Neural cell (in vitro differentiated cells): ENCODE results near the gene EFEMP1. TPM values are rescaled to one million over a fixed set of nuclear protein-coding genes. Genes with fewer than 3 reads are reported as not detected.

Experiments
- H2AFZ ChIP-seq: fragments of 200-600, 300-800 bp; sonication (generic), shearing (Covaris generic); 2 replicates; pipeline ENCODE4 v1.6.0; 2014; ENCODE audit warnings: low read depth, mild to moderate bottlenecking, antibody characterized with exemption, low read length, moderate library complexity
- H3F3A ChIP-seq: fragments of 200-600 bp; shearing (Covaris generic); 2 replicates; pipeline ENCODE4 v1.6.1; 2016; ENCODE audit warnings: mild to moderate bottlenecking, moderate library complexity, mixed read lengths, antibody characterized with exemption, low read length; ENCODE audit not compliant: insufficient read depth, poor library complexity, severe bottlenecking
- H3K27ac ChIP-seq: fragments of 200-600, 300-800 bp; sonication (generic), shearing (Covaris generic); 2 replicates; pipeline ENCODE4 v1.5.1; 2014; ENCODE audit warnings: mild to moderate bottlenecking, low read length, moderate library complexity
- H3K27me3 ChIP-seq: fragments of 300-800, 200-600 bp; sonication (generic), shearing (Covaris generic); 2 replicates; pipeline ENCODE4 v1.6.0; 2014; ENCODE audit warnings: mild to moderate bottlenecking, low read depth, low read length, moderate library complexity; ENCODE audit not compliant: insufficient read depth
- H3K36me3 ChIP-seq: fragments of 300-800, 200-600 bp; sonication (generic), shearing (Covaris generic); 2 replicates; pipeline ENCODE4 v1.5.1; 2014; ENCODE audit warnings: mild to moderate bottlenecking, antibody characterized with exemption, low read length, moderate library complexity; ENCODE audit not compliant: insufficient read depth
- H3K4me2 ChIP-seq: fragments of 300-800, 200-600 bp; sonication (generic), shearing (Covaris generic); 2 replicates; pipeline ENCODE4 v1.6.0; 2014; ENCODE audit warnings: mild to moderate bottlenecking, low read length
- H3K4me3 ChIP-seq: fragments of 300-800, 200-600 bp; sonication (generic), shearing (Covaris generic); 2 replicates; pipeline ENCODE4 v1.5.1; 2014; ENCODE audit warnings: mild to moderate bottlenecking, low read length, moderate library complexity
- H3K79me2 ChIP-seq: fragments of 200-600 bp; shearing (Covaris generic); replicated peaks from 2 replicates; pipeline ENCODE4 v1.6.0; 2014; ENCODE audit warnings: mild to moderate bottlenecking, low read length, moderate library complexity; ENCODE audit not compliant: insufficient read depth
- H3K9ac ChIP-seq: fragments of 300-800, 200-600 bp; sonication (generic), shearing (Covaris generic); 2 replicates; pipeline ENCODE4 v1.6.1; 2016; ENCODE audit warnings: mild to moderate bottlenecking, low read length, mixed read lengths
- H3K9me2 ChIP-seq: fragments of 200-600 bp; shearing (Covaris generic); 2 replicates; pipeline ENCODE4 v1.6.1; 2016; ENCODE audit warnings: mild to moderate bottlenecking, low read length, mixed read lengths; ENCODE audit not compliant: insufficient read depth
- H3K9me3 ChIP-seq: fragments of 200-600, 300-800 bp; sonication (generic), shearing (Covaris generic); 2 replicates; pipeline ENCODE4 v1.6.1; 2016; ENCODE audit warnings: mild to moderate bottlenecking, mixed run types, low read length, moderate library complexity, mixed read lengths
- H4K20me1 ChIP-seq: fragments of 200-600 bp; shearing (Covaris generic); 2 replicates; pipeline ENCODE4 v1.6.1; 2016; ENCODE audit warnings: mild to moderate bottlenecking, mixed run types; ENCODE audit not compliant: insufficient read depth
- EP300 ChIP-seq: fragments of 450-650 bp; conservative IDR thresholded peaks from 2 replicates; pipeline ENCODE4 v1.6.1; 2014; ENCODE audit warnings: antibody characterized with exemption, mild to moderate bottlenecking, moderate library complexity; ENCODE audit not compliant: poor library complexity, severe bottlenecking
- EZH2 ChIP-seq: fragments of 200-600, 300-800 bp; shearing (Covaris generic), sonication (generic); IDR thresholded peaks from 2 replicates; pipeline ENCODE4 v1.6.1; 2014; ENCODE audit warnings: antibody characterized with exemption, low read length, borderline replicate concordance, mild to moderate bottlenecking; ENCODE audit not compliant: insufficient read depth, poor library complexity, severe bottlenecking
- MXI1 ChIP-seq: fragments of 450-650 bp; conservative IDR thresholded peaks from 2 replicates; pipeline ENCODE4 v1.6.1; 2014; ENCODE audit warnings: antibody characterized with exemption, mild to moderate bottlenecking; ENCODE audit not compliant: poor library complexity, severe bottlenecking
- POLR2AphosphoS5 ChIP-seq: IDR thresholded peaks from 2 replicates; pipeline ENCODE4 v1.6.1; 2012
- RAD21 ChIP-seq: fragments of 450-650 bp; conservative IDR thresholded peaks from 2 replicates; pipeline ENCODE4 v1.6.1; 2014; ENCODE audit warnings: antibody characterized with exemption, mild to moderate bottlenecking, moderate library complexity
- SMC3 ChIP-seq: fragments of 450-650 bp; conservative IDR thresholded peaks from 2 replicates; pipeline ENCODE4 v1.6.1; 2014; ENCODE audit warnings: antibody characterized with exemption, mild to moderate bottlenecking, moderate library complexity; ENCODE audit not compliant: poor library complexity
- TAF1 ChIP-seq: IDR thresholded peaks from 2 replicates; pipeline ENCODE4 v1.6.1; 2012; ENCODE audit warnings: low read depth
- polyA plus RNA-seq: library from polyadenylated mRNA; depleted of rRNA; stranded (reverse); fragments of >200 nt; gene quantifications from 2 replicates; pipeline ENCODE4 v1.2.3, GENCODE V29; 2014
- TF ChIP-seq, protein P1 (sequence below): fragments of 450-650 bp; IDR thresholded peaks from 2 replicates; pipeline ENCODE4 v1.5.1; 2014; ENCODE audit warnings: antibody characterized with exemption, mild to moderate bottlenecking, moderate library complexity; ENCODE audit not compliant: poor library complexity, severe bottlenecking

The EFEMP1 gene
- polyA plus RNA-seq, 1 donor from 2014 or later = 2.7 TPM

DNA sequence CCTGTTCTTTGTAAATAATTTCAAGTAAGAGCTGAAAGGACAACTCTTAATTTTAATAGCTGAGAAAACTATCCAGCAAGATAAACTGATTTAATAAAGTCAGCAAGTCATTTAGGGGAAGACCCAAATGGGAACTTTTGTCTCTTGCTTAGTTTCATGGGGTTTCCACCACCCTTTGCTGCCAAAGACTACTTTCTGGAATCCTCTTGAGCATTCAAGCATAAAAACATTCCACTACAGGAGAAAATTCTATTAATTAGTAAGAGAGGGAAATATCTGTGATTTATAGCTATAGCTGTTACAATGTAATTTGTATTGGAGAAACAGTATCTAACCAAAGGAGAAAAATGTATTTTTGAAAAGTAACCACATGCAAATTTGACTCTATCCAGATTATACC lies 20.6 kb downstream of the EFEMP1 start:
- Histone ChIP-seq H3K4me2 (no peak overlapping the region), H3K27ac (no peak overlapping the region)

DNA sequence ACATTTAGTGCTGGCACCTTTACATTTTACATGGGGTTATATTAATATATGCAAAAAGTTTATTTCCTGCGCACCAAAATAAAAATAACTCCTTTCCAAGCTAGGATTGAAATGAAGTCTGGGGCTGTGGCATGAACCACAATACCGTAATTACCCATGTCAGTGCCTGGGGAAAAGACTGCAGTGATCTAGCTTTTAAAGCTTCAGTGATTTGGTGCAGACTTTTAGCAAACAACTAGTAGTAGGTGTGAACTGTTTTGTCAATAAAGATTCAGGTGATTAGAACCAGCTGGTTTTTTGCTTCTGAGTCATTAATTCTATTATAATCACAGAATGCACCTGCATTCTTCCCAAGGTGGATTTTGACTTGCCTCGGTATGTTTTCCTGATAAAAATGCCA lies 21.2 kb downstream of the EFEMP1 start:
- Histone ChIP-seq H3K4me2 (no peak overlapping the region), H3K4me3 (no peak overlapping the region), H3K9ac (no peak overlapping the region), H3K27ac (no peak overlapping the region), H3K36me3 (no peaks in the 10 kb centered on the region), H3F3A (no peaks in the 10 kb centered on the region), H3K9me3 (no peaks in the 10 kb centered on the region), H3K27me3 (no peaks in the 10 kb centered on the region), H4K20me1 (no peaks in the 10 kb centered on the region), H2AFZ (no peak overlapping the region), H3K9me2 (no peaks in the 10 kb centered on the region), H3K79me2 (no peaks in the 10 kb centered on the region)
- TF ChIP-seq, protein P1, sequence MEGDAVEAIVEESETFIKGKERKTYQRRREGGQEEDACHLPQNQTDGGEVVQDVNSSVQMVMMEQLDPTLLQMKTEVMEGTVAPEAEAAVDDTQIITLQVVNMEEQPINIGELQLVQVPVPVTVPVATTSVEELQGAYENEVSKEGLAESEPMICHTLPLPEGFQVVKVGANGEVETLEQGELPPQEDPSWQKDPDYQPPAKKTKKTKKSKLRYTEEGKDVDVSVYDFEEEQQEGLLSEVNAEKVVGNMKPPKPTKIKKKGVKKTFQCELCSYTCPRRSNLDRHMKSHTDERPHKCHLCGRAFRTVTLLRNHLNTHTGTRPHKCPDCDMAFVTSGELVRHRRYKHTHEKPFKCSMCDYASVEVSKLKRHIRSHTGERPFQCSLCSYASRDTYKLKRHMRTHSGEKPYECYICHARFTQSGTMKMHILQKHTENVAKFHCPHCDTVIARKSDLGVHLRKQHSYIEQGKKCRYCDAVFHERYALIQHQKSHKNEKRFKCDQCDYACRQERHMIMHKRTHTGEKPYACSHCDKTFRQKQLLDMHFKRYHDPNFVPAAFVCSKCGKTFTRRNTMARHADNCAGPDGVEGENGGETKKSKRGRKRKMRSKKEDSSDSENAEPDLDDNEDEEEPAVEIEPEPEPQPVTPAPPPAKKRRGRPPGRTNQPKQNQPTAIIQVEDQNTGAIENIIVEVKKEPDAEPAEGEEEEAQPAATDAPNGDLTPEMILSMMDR = no peak
- TF ChIP-seq EP300 = no peak
- no peak for TF ChIP-seq EZH2
- TF ChIP-seq TAF1 = no peak

More for the DNA sequence above, 20.6 kb downstream of the EFEMP1 start:
- Histone ChIP-seq H3K9me3 (no peaks in the 10 kb centered on the region), H3K27me3 (no peaks in the 10 kb centered on the region), H3K36me3 (no peaks in the 10 kb centered on the region), H3K79me2 (no peaks in the 10 kb centered on the region), H3K9ac (no peak overlapping the region), H2AFZ (no peak overlapping the region), H3K4me3 (no peak overlapping the region), H3F3A (no peaks in the 10 kb centered on the region), H4K20me1 (no peaks in the 10 kb centered on the region), H3K9me2 (no peaks in the 10 kb centered on the region)
- no peak for TF ChIP-seq EZH2
- no peak for TF ChIP-seq RAD21
- no peak for TF ChIP-seq MXI1

DNA sequence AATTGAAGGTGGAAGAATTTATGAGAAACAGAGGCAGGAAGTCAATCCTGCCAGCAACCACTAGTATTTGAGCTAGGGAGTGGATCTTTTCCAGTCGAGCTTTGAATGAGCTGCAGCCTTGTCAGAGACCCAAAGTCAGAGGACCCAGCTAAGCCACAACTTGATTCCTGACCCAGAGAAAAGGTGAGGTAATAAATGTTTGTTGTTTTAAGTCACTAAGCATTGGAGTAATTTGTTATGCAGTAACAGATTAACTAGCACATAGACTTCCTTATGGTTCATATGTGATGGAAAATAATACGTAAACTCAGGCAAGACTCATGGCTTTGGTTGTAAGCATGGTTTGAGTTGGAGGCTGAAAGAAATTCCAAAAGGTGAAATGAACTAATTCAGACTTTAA lies 21.6 kb downstream of the EFEMP1 start:
- no peak overlapping the region for H3K4me2 ChIP-seq
- no peaks in the 10 kb centered on the region for H3K36me3 ChIP-seq
- H3K27me3 ChIP-seq = no peaks in the 10 kb centered on the region
- no peak overlapping the region for H3K4me3 ChIP-seq
- H3K9me2 ChIP-seq = no peaks in the 10 kb centered on the region
- no peaks in the 10 kb centered on the region for H4K20me1 ChIP-seq
- no peak overlapping the region for H3K9ac ChIP-seq
- H3K9me3 ChIP-seq = no peaks in the 10 kb centered on the region
- no peaks in the 10 kb centered on the region for H3F3A ChIP-seq
- no peak overlapping the region for H3K27ac ChIP-seq
- no peak overlapping the region for H2AFZ ChIP-seq
- H3K79me2 ChIP-seq = no peaks in the 10 kb centered on the region
- TF ChIP-seq RAD21 (no peak), MXI1 (no peak)

DNA sequence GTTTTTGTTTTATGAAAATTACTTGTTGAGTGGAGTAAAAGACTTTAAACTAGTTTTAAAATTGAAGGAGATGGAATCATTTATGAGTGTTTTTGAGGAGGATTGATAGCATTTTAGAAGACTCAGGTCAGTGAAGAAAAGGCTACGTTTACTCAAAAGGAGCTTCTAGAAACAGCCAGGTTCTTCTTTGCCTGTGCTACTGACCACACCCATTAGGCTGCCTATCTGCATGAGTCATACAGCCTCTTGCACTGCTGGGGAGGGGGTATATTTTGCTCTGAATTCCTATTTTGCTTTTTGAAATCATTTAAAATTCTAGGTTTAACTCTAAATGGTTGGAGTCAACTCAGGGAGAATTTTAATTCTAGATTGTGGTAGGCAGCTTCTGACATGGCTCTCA lies 22.3 kb downstream of the EFEMP1 start:
- H3K4me2 ChIP-seq = no peak overlapping the region
- H2AFZ ChIP-seq = no peak overlapping the region
- H3K9me3 ChIP-seq = no peaks in the 10 kb centered on the region
- TF ChIP-seq POLR2AphosphoS5 = no peak
- no peak for TF ChIP-seq RAD21
- TF ChIP-seq TAF1 = no peak
- TF ChIP-seq MXI1 = no peak
- TF ChIP-seq EP300 = no peak
- TF ChIP-seq, protein P1 = no peak
- TF ChIP-seq EZH2 = no peak
- no peak for TF ChIP-seq SMC3
- no peak overlapping the region for H3K4me3 ChIP-seq
- no peaks in the 10 kb centered on the region for H3K9me2 ChIP-seq
- H3K9ac ChIP-seq = no peak overlapping the region
- no peak overlapping the region for H3K27ac ChIP-seq
- no peaks in the 10 kb centered on the region for H3K79me2 ChIP-seq
- no peaks in the 10 kb centered on the region for H4K20me1 ChIP-seq
- no peaks in the 10 kb centered on the region for H3K36me3 ChIP-seq
- H3K27me3 ChIP-seq = no peaks in the 10 kb centered on the region
- no peaks in the 10 kb centered on the region for H3F3A ChIP-seq
